Fibroblast of skin of scalp (primary cell): ENCODE measurements around the gene KCNC1.

ENCODE experiments used
- DNase-seq: peaks from one replicate; pipeline ENCODE4 v3.0.0-alpha.2; 2013

The KCNC1 gene

DNA sequence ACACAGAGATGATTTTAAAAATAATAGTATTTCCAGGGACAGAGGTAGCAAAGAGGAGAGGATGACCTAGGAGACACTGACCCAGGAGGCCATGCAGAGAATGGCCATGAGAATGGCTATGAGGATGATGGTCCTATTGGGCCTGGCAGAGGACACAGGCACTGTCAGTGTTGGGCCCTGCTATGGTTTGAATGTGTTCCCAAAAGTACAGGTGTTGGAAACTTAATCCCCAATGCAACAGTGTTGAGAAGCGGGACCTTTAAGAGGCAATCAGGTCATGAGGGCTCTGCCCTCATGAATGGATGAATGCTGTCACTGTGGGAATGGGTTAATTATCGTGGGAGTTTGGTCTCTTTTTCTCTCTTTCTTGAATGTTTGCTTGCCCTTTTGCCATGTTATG lies 61.6 kb downstream of the KCNC1 start:
- no peak for DNase-seq

DNA sequence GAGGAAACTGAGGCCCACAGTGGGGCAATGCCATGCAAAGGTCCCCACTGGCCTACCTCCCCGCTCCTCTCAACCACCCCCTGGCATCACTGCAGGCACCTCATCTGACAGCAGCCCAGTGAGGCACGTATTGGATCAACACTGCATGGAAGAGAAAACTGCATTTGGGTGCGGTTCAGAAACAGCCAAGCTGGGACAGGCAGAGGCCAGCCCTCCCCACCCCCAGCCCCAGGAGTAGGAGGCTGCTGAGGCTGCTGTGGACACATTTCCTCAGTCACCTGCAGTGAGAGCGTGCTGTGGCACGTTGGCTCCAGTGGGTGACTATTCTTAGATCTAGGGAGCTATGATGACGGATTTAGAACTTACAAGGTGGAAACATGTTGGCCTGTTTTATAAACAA lies 63.7 kb downstream of the KCNC1 start:
- DNase-seq, result no peak

DNA sequence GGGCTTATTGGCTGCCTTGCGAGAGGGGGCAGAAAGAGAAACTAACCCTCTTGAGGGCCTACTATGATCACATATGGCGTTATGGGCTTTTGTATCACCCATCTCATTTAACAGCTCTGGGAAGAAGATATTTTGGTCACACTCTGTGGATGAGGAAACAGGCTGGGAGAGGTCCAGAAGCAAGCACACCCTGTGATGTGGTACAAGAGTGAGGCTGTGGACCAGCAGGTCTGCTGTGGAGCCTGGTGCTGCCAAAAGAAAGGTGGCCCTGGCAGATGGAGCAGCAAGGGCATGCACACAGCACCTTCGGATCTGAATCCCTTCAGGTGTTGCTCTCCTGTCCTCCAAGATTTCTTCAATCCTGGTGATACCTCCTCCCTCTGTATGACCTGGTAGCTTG lies 64.1 kb downstream of the KCNC1 start:
- no peak for DNase-seq

DNA sequence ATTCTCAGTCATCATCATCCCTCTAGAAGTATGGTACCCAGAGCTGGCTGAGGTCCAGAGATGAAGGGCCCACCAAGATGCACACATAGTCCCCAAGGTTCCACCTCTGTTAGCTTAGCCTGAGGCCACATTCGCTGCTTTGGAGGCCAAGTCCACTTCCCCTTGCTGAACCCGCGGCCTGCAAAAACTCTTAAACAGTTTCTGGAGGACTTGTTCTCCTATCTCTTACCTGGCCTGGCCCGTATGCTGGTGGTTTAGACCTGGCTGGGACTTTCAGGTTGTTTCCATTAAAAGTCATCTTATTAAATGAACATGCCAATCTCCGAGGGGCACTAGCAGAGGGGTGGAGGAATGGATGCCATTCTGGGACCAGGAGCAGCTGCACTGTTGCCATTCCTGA lies 64.6 kb downstream of the KCNC1 start:
- DNase-seq, result no peak

DNA sequence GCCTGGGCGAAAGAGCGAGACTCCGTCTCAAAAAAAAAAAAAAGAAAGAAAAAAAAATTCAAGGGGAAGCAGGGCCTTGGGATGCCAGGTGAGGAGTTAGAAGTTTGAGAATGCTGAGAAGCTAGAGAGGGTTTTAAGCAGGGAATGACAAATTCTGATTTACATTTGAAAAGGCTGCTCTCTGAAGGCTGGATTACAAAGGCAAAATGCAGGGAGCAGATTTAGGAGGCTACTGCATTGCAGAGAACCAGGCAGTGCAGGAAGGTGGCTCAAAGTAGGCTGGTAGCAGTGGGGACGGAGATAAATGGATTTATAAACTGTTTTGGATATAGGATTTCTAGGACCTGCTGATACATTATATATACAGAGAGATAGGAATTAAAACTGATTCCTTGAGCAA lies 66.6 kb downstream of the KCNC1 start:
- DNase-seq, result no peak

DNA sequence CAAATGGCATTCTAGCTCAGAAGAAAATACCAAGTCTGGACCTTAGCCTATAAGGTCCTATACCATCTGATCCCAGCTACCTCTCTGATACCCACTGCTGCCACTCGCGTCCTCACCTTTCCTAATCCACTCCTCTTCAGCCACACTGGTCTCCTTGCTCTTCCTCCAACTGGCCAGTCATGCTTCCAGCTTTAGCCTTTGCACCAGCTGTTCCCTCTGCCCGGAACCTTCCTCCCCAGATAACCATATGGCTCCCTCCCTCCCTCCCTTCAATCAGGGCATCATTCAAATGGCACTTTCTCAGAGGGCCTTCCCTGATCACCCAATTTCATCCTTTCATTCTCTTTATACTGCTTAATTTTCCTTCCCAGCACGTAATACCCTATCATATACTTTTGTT lies 67.9 kb downstream of the KCNC1 start:
- no peak for DNase-seq

DNA sequence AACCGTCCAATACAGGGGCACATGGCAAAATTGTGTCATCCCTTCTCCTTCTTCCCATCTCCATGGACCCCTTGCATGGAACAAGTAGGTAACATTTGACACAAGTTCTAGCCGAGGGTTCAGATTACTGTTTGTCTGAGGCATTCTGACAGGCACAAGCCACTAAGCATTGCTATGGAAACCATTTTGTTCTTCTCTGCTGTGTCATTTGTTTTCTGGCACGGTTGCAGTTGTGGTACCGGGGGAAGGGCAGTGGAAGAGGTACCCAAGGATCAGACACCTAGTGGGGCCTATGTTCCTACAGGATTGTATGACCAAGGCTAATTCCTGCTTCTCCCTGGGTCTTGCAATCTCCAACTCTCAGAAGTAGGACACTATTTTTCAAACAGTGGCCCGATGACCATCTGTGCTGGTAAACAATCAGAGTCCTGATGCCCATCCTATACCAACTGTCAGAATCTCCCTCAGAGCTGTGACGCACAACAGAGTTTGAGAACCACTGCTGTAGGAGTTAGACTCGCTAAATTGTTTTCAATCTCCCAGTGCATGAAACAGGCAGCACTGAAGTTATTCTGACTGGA lies 69.3 kb downstream of the KCNC1 start:
- no peak for DNase-seq

DNA sequence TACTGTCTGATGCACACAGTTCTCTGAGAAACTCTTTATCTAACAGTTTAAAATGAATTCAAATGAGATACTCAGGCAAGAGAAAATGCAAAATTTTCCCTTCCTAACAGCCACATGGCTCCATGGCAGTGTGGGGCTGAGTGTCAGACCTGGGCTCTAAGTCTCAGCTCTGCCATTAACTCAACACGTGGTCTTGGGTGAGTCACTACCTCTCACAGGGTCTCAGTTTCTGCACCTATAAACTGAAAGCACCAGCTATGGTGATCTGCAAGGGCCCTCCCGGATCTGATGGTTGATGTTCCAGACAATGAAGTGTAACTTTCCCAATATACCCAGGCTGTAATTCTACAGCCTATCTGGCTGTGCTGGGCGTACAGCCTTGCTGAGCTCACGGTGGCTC lies 70.5 kb downstream of the KCNC1 start:
- no peak for DNase-seq

DNA sequence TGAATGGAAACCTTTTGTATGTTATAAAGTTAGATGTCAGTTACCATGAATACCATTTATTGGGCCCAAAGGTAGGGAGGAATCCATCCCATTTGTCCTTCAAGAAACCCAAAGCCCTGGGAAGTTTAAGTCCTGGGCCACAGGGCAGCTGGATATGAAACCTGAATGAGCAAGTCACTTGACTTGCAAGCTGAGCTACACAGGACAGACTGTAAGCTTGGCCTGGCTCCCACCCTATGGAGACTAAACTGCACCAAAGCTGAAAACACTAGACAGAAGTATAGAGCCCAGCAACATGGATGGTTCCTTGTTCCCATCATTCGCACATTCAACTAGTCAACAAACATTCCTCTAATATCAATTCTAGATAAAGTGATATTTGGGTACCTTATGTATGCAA lies 71.3 kb downstream of the KCNC1 start:
- DNase-seq, result no peak

DNA sequence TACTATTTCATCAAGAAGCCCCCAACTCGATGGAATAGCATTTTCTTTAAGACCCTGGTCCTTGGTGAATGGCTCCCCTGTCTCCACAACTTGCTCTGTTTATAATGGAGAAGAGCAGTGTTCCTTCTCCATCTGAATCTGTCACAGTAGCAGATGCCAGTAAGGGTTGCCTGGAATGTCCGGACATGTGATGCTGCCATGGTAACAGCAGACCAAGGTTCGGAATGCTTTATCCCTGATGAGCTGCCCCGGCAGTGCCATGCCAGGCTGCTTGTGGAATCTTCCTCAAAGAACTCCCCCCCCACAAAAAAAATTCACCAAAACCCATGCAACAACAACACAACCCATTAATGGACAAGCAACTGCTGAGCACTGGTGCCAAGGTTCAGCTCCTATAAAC lies 72.5 kb downstream of the KCNC1 start:
- no peak for DNase-seq

DNA sequence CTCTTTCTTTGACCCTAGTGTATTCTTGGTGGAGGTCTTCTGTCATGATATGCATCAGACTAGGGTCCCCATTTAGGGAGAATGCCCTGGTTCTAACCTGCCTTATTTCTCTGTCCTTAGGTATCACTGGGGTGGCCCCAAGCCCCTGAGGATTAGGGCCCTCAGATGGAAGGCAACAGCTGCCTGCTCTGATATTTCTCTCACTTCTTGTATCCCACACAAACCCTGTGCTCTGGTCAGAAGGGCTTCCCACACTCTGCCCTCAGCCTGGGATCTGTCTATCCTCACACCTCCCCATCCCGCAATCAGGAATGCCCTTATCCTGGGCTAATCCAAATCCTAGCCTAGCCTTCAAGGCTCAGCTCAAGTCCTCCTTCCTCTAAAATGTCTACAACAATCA lies 75.5 kb downstream of the KCNC1 start:
- DNase-seq, result no peak

DNA sequence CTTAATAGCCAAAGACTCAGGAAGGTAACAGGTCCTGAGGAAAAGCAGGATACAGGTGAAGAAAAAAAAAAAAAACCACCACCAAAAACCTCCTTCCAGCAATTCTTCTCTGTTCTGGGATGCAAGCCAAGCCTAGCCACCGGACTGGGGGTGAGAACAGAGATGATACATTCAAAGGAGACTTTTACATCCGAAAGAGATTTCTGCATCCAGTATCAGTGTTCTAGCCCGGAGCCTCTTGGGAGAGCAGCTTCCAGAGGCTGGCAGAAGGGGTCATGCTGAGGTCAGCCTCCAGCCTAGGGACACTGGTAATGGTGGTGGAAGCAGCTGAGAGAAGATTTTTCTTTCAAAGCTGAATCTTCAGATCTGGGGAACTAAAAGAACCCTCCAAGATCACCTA lies 76.2 kb downstream of the KCNC1 start:
- DNase-seq, result no peak

DNA sequence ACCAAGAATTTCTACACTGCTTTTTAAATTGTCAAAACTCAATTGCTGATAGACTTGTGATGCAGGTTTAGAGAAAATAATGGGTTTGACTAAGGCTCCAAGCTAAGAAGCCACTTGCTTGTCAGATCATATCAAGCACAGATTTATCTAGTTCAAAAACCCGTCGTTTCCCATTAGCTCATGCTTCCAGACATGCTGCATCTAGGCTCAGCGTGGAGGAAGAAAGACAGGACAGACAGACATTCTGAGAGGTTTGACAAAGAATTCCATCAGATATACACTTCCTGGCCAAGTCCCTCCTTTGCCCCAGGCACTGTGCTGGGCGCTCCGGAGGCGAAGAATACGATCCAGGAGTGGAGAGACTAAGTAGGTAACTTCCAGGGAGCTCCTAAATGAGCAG lies 76.8 kb downstream of the KCNC1 start:
- no peak for DNase-seq

DNA sequence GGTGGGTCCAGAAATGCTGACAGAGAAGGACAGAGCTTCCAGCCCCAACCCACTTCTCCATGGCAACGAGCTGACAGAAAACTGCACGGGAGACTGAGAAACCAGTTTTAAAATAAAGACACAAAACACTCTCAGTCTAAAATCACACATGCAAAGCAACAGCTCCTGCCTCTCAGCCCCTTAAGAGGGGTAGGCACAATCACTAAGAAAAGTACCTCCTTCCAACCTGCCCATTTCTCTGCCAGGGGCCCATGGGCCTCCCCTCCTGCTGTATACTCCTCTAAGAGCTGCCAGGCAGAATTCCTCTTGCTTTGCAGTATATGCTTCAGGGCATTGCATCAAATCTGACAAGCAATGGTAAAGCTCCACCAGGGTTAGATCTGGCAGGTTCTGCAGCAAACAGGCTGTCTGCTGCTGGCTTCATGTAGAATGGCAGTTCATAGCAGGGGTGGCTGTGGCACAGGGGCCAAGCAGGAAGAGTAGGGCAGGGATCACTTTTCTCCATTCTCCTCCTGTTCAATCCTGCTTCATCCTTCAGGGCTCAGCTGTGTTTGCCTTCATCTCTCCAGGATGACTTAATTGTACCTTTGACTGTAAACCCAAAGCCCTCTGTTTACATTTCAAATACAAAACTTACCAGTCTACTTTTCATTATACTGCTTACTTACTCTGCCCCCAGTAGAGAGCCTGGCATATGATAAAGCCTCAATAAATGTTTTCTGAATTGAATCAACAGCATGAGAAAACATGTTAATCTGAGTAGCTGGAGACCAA lies 77.7 kb downstream of the KCNC1 start:
- DNase-seq, result no peak

DNA sequence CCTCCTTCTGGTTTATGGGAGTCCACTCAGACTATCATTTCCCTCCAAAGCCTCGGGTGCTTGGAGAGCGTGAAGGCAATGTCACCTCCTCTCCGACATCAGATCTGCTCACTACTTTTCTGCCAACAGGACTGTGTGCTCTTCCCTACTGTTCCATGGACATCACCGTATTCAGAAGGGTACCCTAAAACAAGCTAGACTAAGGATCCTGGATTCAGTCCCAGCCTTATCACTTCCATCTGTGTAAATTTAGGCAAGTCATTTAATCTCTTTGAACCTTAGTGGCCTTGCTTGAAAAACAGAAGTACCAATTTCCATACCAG lies 78.2 kb downstream of the KCNC1 start:
- no peak for DNase-seq

DNA sequence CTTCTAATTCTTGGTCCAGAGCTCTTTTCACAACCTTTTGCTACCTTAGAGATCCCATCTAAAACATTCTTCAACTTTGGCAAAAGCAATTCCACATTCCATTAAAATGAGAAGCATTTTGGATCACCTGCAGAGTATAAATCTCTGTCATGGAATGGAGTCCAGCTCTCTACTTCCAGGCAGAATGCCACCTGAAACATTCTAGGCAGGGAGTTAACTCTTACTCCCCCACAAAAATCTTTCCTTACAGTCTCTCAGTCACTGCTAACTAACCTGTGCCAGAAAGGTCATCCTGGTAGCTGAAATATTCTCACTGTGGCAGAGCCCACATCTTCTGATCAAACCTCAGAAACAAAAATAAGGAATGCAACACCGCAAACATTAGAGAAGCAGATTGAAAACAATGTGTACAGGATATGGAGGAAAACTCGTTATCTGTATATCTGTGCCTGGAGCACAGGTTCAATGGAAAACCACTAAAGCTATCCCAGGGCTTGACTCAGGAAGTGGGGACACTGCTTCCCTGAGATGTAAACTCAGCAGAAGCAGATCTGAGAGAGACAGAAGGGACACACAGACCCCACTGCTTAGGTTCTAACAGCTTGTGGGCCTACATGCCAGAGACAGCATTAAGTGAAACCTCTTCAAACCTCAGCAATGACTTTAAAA lies 78.9 kb downstream of the KCNC1 start:
- no peak for DNase-seq

DNA sequence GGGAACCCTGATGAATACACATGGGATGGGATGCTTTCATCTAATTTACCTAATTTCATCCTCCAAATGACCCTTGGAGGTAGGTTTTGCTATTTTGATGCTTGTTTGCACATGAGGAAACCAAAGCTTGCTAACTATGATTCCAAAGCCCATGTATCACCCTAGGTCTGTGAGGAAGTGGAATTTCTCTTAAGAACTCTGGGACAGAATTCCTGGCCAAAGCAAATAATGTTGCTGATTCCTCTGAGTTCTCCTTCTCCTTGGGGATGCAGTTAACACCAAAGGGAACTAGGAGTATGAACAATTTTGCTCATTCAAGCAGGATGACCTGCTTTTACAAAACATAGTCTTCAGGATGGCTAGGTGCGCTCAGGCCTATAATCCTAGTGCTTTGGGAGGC lies 80.0 kb downstream of the KCNC1 start:
- DNase-seq, result no peak

DNA sequence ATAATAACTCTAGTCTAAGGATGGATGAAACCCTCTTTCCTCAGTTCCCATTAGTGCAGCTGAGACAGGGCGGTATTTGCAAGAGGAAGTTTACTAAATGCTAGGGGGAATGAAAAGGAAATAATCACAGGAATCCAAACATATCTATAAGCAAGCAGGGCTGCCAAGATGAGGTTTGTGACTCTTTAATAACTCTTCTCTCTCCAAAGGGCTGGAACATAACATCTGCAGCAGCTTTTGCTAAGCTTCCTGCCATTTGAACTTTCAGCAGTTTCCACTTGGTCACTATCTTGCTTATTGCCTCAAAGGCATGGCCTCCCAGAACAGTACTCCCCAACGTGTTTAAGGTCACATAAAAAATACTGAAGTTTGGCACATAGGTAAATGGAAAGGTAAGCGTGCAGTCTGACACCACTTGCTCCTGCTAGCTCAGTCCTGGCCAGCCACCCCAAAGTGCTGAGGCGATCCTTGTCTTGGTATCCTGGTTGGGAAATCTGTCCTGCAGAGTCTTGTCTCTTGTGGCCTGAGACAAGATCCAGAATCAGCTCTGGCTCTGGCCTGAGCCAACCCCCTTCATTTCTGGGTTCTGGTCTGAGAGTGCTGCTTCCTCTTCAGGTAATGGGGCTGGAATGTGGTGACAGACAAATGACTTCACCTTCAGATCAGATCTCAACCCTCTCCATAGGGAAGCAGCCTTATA lies 81.8 kb downstream of the KCNC1 start:
- DNase-seq, result no peak

DNA sequence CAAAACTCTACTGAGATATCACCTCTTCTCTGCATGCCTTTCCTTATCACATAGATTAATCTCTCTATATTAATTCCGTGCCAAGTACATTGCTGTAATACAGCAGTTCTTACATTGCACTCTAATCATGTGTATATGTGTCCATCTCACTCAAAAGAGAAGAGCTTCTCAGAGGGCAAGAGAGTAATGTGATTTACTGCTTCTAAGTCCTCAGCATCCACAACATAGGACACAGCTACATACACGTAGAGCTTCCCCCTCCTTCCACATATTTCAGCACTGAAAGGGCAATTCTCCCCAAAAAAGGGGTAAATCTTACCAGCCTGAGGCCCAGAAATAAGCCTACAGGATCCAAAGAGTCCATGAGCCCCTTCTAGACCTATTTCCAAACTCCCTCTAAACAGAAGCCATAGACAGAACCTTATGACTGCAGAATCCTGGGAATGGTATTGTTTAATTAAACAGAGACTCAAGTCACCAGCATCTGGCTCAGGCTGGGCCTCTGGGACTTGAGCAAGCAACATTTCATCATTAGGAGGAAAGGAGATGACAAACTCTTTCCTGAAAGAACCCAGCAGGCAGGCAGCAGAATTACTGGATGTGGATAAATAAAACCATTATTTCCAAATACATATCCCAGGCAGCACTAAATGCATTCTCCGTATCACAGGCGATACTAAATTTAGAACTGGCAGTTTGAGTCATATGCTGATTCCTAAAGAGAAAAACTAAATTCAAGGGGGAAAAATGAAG lies 87.2 kb downstream of the KCNC1 start:
- DNase-seq, result peak; percentile 69

DNA sequence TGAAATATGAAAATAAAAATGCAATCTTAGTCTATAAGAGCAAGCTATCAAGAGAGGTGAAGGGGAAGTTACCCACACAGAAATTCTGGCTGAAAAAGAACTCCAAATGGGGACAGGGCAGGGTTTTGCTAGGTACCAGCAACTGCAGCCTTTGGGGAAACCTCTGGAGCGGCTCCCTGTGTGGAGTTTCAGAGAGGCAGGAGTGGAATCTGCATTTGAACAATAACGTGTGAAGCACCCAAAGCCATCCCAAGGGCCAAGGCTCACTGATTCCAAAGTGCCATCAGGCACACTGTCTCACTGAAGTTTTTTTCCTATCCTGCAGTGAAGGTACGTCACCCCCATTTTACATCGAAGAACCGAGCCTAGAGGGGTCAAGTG lies 87.8 kb downstream of the KCNC1 start:
- no peak for DNase-seq

DNA sequence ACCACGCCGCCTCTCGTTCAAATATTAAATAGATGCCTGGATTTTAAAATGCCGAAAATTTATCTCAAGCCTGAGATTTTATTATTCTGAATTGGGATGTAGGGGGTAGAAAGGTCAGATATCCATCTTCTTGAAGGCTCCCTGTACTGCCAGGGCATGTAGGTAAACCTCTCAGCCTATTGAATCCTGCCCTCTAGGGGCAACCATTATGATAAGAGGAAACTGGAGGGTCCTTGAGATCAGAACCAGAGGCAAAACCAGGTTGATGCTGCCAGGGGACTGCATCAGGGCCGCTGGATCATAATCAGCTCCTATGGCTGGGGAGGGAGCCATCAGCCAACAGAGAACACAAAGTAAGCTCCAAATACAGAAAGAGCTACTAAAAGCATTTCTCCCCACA lies 92.4 kb downstream of the KCNC1 start:
- DNase-seq, result no peak

DNA sequence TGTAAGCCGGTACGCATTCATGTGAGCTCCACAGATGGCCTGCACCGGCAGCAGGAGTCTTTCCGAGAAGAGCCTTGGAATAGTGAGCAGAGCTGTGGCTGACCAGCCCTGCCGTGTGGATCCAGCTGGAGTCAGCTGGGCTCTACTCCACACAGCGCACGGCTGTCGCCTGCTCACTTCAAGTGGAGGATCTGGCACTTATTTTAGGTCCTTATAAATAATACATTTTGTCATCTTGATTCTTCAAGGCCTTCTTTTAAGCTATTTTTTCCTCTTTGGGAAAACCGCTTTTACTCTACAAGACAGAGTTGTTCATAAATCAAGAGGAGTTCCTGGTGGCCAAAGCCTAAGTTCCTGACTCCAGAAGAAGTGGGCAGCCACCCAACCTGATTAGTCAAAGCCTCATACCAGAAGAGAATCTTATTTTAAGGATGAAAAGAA lies 93.8 kb downstream of the KCNC1 start:
- DNase-seq, result peak; percentile 9

DNA sequence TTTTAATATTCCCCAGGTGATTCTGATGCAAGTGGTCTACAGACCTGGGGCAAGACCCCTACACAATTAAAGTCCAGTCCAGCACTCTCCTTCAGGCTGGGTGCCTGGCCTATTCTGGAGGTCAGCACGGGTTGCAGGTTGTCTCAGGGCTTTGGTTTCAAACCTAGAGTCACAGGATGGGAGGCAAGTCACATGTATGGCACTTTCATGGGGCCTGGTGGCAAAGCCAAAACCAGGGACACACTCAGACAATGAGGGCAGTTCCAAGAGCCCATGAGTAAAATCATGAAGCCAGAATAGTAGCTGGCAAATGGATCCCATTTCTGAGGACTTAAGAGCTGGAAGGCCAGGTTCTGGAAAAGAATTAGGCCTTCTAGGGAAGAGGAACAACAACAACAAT lies 96.6 kb downstream of the KCNC1 start:
- DNase-seq, result no peak
